H1 (cell line): Measurements from ENCODE around the gene DTNB. TPM values are rescaled to one million over a fixed set of nuclear protein-coding genes. Genes with fewer than 3 reads are reported as not detected.

Source experiments
- HDAC2 ChIP-seq, 2 experiments: fragments of 300-600 bp in 1 of 2; sonication (generic) in 1 of 2; IDR thresholded peaks; 2 replicates each; pipeline ENCODE4 v1.6.1; 2011 to 2012; ENCODE audit warnings: low read depth in 2 of 2, low read length in 2 of 2, mild to moderate bottlenecking in 2 of 2, moderate library complexity in 2 of 2, borderline replicate concordance in 1 of 2, inconsistent platforms in 1 of 2
- polyA plus RNA-seq, 7 experiments: library from polyadenylated mRNA; depleted of rRNA in 3 of 7; stranded (reverse) in 5 of 7; unstranded in 2 of 7; fragments of >200 nt in 5 of 7; fragments of 200-250 nt in 2 of 7; gene quantifications; 1 replicate in 5 of 7; 2 replicates in 1 of 7; 4 replicates in 1 of 7; pipeline versions ENCODE4 v1.2.1 to v1.2.3, GENCODE V29; 2011 to 2013; ENCODE audit warnings: missing spikeins in 2 of 7, mixed read lengths in 2 of 7
- total RNA-seq: library from RNA; stranded (reverse); fragmentation: NEBNext Ultra II Directional; extraction: Animal tissue kit (Norgen Biotek cat#: 25700); gene quantifications from 2 replicates; pipeline ENCODE4 v1.2.1, GENCODE V29; 2021

DTNB gene
- total and polyA plus RNA-seq, 2 of the 8 experiments (the other 6 are each of a cell fraction or from before 2014, with no cell fraction given), result 39.6 to 49.5 TPM

- no peak for TF ChIP-seq HDAC2 (IDR thresholded peaks at IDR 0.05; ENCODE audit: borderline replicate concordance in 1 of 2, low read depth in 2 of 2, low read length in 2 of 2)
- TF ChIP-seq, all 59 proteins: peak for 0
These were observed 57.5 kb downstream of the DTNB start (continued) for GRCh38 chr2:25615920-25616319.
